ENCODE results near the gene LRCH4. TPM values are rescaled to one million over a fixed set of nuclear protein-coding genes. Genes with fewer than 3 reads are reported as not detected.

Gene LRCH4
- total RNA-seq, 4 donors from 2014 or later, result 36.2 to 53.2 (median 44.0) TPM

- H3K27ac ChIP-seq (replicated peaks in 1 of 4), result peak overlapping the region; percentile 84 to 89 (median 86)
- no peaks in the 10 kb centered on the region for H3K27me3 ChIP-seq
- 15% methylated on average over 66 of the region's 68 CpGs for WGBS
- TF ChIP-seq EP300 (IDR thresholded peaks at IDR 0.05) (no peak), POLR2AphosphoS5 (IDR thresholded peaks at IDR 0.05) (peak in 1 of 2 donors; percentile 29)
- no peaks in the 10 kb centered on the region for H3K36me3 ChIP-seq
- intact Hi-C loops (cut with DNase I), result loop anchor here (5.0 to 10.0 kb wide), 2 partner anchors 87 to 250 kb away; partner anchors contain the start of genes GIGYF1 and SLC12A9
- peak overlapping the region; percentile 66 to 90 (median 74) for H3K4me3 ChIP-seq
- peaks cover 20 to 48% (median 43%) of the 10 kb centered on the region in 4 donors for H3K4me1 ChIP-seq
- H3K9me3 ChIP-seq, result no peaks in the 10 kb centered on the region
- no peak for DNase-seq (ENCODE audit: extremely low spot score)
Observed at GRCh38 chr7:100604976-100605911, 19.3 kb upstream of the LRCH4 start.

GRCh38 chr7:100604028-100604975 lies 18.4 kb upstream of the LRCH4 start:
- intact Hi-C loops (cut with DNase I), result loop anchor here (5.0 to 10.0 kb wide), 2 partner anchors 88 to 250 kb away; partner anchors contain the start of genes GIGYF1 and SLC12A9

DNA sequence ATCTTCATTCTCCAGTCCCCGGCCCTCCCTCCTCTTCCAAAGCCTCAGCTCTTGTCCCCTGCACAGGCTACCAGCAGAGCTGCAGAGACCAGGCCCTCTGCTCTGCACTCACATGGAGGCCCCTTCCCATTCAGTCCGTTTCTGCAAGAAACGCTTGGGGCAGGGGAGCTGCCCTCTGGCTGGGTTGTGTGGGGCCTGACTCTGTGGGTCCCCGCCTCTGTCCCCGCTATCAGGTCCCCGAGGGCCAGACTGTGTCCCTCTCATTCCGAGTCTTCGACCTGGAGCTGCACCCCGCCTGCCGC lies 17.7 kb upstream of the LRCH4 start:
- Histone ChIP-seq H3K9me3 (no peaks in the 10 kb centered on the region), H3K27ac (replicated peaks in 1 of 4) (peak overlapping the region; percentile 84 to 89 (median 86)), H3K36me3 (no peaks in the 10 kb centered on the region), H3K4me1 (peaks cover 20 to 48% (median 43%) of the 10 kb centered on the region in 4 donors), H3K27me3 (no peaks in the 10 kb centered on the region), H3K4me3 (peak overlapping the region; percentile 66 to 90 (median 74))
- 8% methylated on average over 10 of the region's 10 CpGs for WGBS
- intact Hi-C loops (cut with DNase I), result loop anchor here (2.0 to 10.0 kb wide), 3 partner anchors 17 to 251 kb away; partner anchors contain the start of genes FBXO24, GIGYF1, LRCH4 and SLC12A9
- DNase-seq (ENCODE audit: extremely low spot score), result no peak
- TF ChIP-seq EP300 (IDR thresholded peaks at IDR 0.05) (no peak), POLR2A (IDR thresholded peaks at IDR 0.05; ENCODE audit: low read depth) (no peak), POLR2AphosphoS5 (IDR thresholded peaks at IDR 0.05) (no peak)
- TF ChIP-seq, protein P1, sequence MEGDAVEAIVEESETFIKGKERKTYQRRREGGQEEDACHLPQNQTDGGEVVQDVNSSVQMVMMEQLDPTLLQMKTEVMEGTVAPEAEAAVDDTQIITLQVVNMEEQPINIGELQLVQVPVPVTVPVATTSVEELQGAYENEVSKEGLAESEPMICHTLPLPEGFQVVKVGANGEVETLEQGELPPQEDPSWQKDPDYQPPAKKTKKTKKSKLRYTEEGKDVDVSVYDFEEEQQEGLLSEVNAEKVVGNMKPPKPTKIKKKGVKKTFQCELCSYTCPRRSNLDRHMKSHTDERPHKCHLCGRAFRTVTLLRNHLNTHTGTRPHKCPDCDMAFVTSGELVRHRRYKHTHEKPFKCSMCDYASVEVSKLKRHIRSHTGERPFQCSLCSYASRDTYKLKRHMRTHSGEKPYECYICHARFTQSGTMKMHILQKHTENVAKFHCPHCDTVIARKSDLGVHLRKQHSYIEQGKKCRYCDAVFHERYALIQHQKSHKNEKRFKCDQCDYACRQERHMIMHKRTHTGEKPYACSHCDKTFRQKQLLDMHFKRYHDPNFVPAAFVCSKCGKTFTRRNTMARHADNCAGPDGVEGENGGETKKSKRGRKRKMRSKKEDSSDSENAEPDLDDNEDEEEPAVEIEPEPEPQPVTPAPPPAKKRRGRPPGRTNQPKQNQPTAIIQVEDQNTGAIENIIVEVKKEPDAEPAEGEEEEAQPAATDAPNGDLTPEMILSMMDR (IDR thresholded peaks at IDR 0.05), result no peak

More at GRCh38 chr7:100604028-100604975, 18.4 kb upstream of the LRCH4 start:
- TF ChIP-seq POLR2A (IDR thresholded peaks at IDR 0.05; ENCODE audit: low read depth) (peak; percentile 45), POLR2AphosphoS5 (IDR thresholded peaks at IDR 0.05) (peak; percentile 63 to 89), EP300 (IDR thresholded peaks at IDR 0.05) (no peak)
- TF ChIP-seq, protein P1 (IDR thresholded peaks at IDR 0.05), result peak; percentile 27 to 45 (median 39)
- WGBS, result 0% methylated on average over 23 of the region's 70 CpGs
- H3K36me3 ChIP-seq, result no peaks in the 10 kb centered on the region
- DNase-seq (ENCODE audit: extremely low spot score), result no peak
- peaks cover 20 to 48% (median 43%) of the 10 kb centered on the region in 4 donors for H3K4me1 ChIP-seq
- peak overlapping the region; percentile 84 to 89 (median 86) for H3K27ac ChIP-seq (replicated peaks in 1 of 4)
- H3K9me3 ChIP-seq, result no peaks in the 10 kb centered on the region
- H3K4me3 ChIP-seq, result peak overlapping the region; percentile 66 to 90 (median 74)
- no peaks in the 10 kb centered on the region for H3K27me3 ChIP-seq

- peak overlapping the region; percentile 84 to 89 (median 86) for H3K27ac ChIP-seq (replicated peaks in 1 of 4)
- peak; percentile 95 for DNase-seq (ENCODE audit: extremely low spot score)
Observed at GRCh38 chr7:100602889-100603725, 17.2 kb upstream of the LRCH4 start.

More at GRCh38 chr7:100602889-100603725, 17.2 kb upstream of the LRCH4 start:
- Histone ChIP-seq H3K4me3 (peak overlapping the region; percentile 66 to 90 (median 74)), H3K4me1 (peaks cover 20 to 48% (median 43%) of the 10 kb centered on the region in 4 donors), H3K36me3 (no peaks in the 10 kb centered on the region), H3K27me3 (no peaks in the 10 kb centered on the region), H3K9me3 (no peaks in the 10 kb centered on the region)
- peak in 1 of 2 donors; percentile 53 for TF ChIP-seq POLR2AphosphoS5 (IDR thresholded peaks at IDR 0.05)
- no peak for TF ChIP-seq EP300 (IDR thresholded peaks at IDR 0.05)
- intact Hi-C loops (cut with DNase I), result loop anchor here (2.0 to 10.0 kb wide), 3 partner anchors 16 to 252 kb away; partner anchors contain the start of genes FBXO24, GIGYF1, LRCH4 and SLC12A9
- 47% methylated on average over 14 of the region's 21 CpGs for WGBS

Data from esophagus muscularis mucosa (tissue), 4 donors.